Fibroblast of lung (primary cell): ENCODE results near the gene IREB2.

ENCODE experiments used
- EZH2 ChIP-seq: IDR thresholded peaks from 2 replicates; pipeline ENCODE4 v1.5.1; 2012; ENCODE audit warnings: low read length, control low read depth, mild to moderate bottlenecking; ENCODE audit errors: missing control alignments
- TF ChIP-seq, protein P1 (sequence below), 2 donors: IDR thresholded peaks in 1 of 2; conservative IDR thresholded peaks in 1 of 2; 1 replicate in 1 of 2; 2 replicates in 1 of 2; pipeline ENCODE4 v1.5.1; 2011 to 2012; ENCODE audit warnings: low read length in 2 of 2, control low read depth in 1 of 2, inconsistent platforms in 1 of 2, low read depth in 1 of 2, mild to moderate bottlenecking in 1 of 2

DNA sequence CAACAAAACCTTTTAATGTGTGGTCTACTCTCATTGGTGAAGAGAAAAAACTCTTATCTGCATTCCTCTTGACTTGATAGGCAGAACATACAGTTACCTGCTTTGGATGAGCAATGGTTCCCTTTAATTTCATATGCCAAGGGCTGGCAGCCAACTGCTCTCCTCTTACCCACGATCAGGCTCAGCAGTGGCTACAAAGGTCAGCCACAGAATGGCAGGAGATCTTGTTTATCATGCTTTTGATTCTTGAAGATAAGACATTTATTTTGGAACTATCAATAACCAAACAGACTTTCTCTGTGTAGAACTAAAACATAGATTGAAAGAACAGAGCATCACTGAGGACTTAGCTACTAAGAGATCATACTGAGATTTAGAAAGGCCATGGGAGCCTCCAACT is 6.1 kb upstream of the IREB2 start:
- no peak for TF ChIP-seq EZH2
- TF ChIP-seq, protein P1, sequence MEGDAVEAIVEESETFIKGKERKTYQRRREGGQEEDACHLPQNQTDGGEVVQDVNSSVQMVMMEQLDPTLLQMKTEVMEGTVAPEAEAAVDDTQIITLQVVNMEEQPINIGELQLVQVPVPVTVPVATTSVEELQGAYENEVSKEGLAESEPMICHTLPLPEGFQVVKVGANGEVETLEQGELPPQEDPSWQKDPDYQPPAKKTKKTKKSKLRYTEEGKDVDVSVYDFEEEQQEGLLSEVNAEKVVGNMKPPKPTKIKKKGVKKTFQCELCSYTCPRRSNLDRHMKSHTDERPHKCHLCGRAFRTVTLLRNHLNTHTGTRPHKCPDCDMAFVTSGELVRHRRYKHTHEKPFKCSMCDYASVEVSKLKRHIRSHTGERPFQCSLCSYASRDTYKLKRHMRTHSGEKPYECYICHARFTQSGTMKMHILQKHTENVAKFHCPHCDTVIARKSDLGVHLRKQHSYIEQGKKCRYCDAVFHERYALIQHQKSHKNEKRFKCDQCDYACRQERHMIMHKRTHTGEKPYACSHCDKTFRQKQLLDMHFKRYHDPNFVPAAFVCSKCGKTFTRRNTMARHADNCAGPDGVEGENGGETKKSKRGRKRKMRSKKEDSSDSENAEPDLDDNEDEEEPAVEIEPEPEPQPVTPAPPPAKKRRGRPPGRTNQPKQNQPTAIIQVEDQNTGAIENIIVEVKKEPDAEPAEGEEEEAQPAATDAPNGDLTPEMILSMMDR (conservative IDR thresholded peaks at IDR 0.05 in 1 of 2, IDR thresholded peaks at IDR 0.05 in 1 of 2; ENCODE audit: low read depth in 1 of 2, low read length in 2 of 2): no peak
